RPMI7951 (cell line): ENCODE data around the gene FXYD1. TPM values are rescaled to one million over a fixed set of nuclear protein-coding genes. Genes with fewer than 3 reads are reported as not detected.

Experiments
- total RNA-seq: library from RNA; depleted of rRNA; stranded (reverse); fragments of >200 nt; shearing (Covaris generic); gene quantifications from 2 replicates; pipeline ENCODE4 v1.2.3, GENCODE V29; 2014; rRNA removed

The FXYD1 gene
- total RNA-seq, 1 experiment from 2014 or later, result not detected

Other genes with a start within 250 kb of the FXYD1 start
- gene ZNF30, start 211.9 kb upstream of the FXYD1 start, total RNA-seq, result 4.1 and 4.5 TPM in 2 replicates
- gene ZNF792, start 174.6 kb upstream of the FXYD1 start, total RNA-seq, result 7.2 and 7.4 TPM in 2 replicates
- gene GRAMD1A, start 138.5 kb upstream of the FXYD1 start, total RNA-seq, result 18.0 and 21.9 TPM in 2 replicates
- gene SCN1B, start 108.4 kb upstream of the FXYD1 start, total RNA-seq, result 4.9 and 8.4 TPM in 2 replicates
- 0.10 TPM in 1 of 2 replicates, not detected in the other for gene HPN, start 97.1 kb upstream of the FXYD1 start, total RNA-seq
- 3.0 and 3.7 TPM in 2 replicates for gene FXYD3, start 23.0 kb upstream of the FXYD1 start, total RNA-seq
- gene LGI4, start 3.8 kb upstream of the FXYD1 start, total RNA-seq, result 0.36 TPM in 1 of 2 replicates, not detected in the other
- gene FXYD7, start 4.4 kb downstream of the FXYD1 start, total RNA-seq, result not detected in 2 replicates
- 258 and 338 TPM in 2 replicates for gene FXYD5, start 15.9 kb downstream of the FXYD1 start, total RNA-seq
- gene FAM187B, start 89.9 kb downstream of the FXYD1 start, total RNA-seq, result not detected in 2 replicates
- gene LSR, start 110.2 kb downstream of the FXYD1 start, total RNA-seq, result 1.8 TPM in 2 replicates
- gene USF2, start 130.1 kb downstream of the FXYD1 start, total RNA-seq, result 33.9 and 37.4 TPM in 2 replicates
- not detected in 2 replicates for gene HAMP, start 143.7 kb downstream of the FXYD1 start, total RNA-seq
- not detected in 2 replicates for gene MAG, start 153.3 kb downstream of the FXYD1 start, total RNA-seq
- gene CD22, start 190.4 kb downstream of the FXYD1 start, total RNA-seq, result 0.20 and 0.24 TPM in 2 replicates
- not detected in 2 replicates for gene FFAR1, start 209.1 kb downstream of the FXYD1 start, total RNA-seq
- not detected in 2 replicates for gene FFAR3, start 219.6 kb downstream of the FXYD1 start, total RNA-seq
- not detected in 2 replicates for gene GPR42, start 232.2 kb downstream of the FXYD1 start, total RNA-seq